ENCODE measurements around the gene LMF1. TPM values are rescaled to one million over a fixed set of nuclear protein-coding genes. Genes with fewer than 3 reads are reported as not detected.

Gene LMF1
- polyA plus RNA-seq, 1 donor (not counting 4 experiments of a cell fraction or from before 2014, with no cell fraction given) = 3.1 TPM

- Histone ChIP-seq H3K9me1 (ENCODE audit: control insufficient read depth, extremely low read depth, insufficient read depth, low read length) (no peaks in the 10 kb centered on the region), H3K27me3 (ENCODE audit: control insufficient read depth, extremely low read depth, insufficient read depth, low read length) (no peaks in the 10 kb centered on the region), H3K36me3 (ENCODE audit: control insufficient read depth in 2 of 2, extremely low read depth in 1 of 2, insufficient read depth in 2 of 2, low read length in 2 of 2) (no peaks in the 10 kb centered on the region), H2AFZ (ENCODE audit: control insufficient read depth, low read length) (no peak overlapping the region), H3K9me3 (ENCODE audit: control insufficient read depth, low read depth, low read length) (no peaks in the 10 kb centered on the region), H3K4me2 (ENCODE audit: control insufficient read depth, extremely low read depth, insufficient read depth, low read depth, low read length) (no peak overlapping the region), H3K27ac (ENCODE audit: control insufficient read depth, insufficient read depth, low read length) (no peak overlapping the region), H3K4me1 (ENCODE audit: control insufficient read depth, extremely low read depth, insufficient read depth, low read length) (no peaks in the 10 kb centered on the region), H3K79me2 (ENCODE audit: control insufficient read depth, insufficient read depth, low read length) (no peaks in the 10 kb centered on the region), H3K4me3 (ENCODE audit: control insufficient read depth in 2 of 3, extremely low read depth in 1 of 3, insufficient read depth in 2 of 3, low read depth in 1 of 3, low read length in 3 of 3) (no peak overlapping the region), H3K9ac (ENCODE audit: control insufficient read depth, extremely low read depth, insufficient read depth, low read length) (no peak overlapping the region), H4K20me1 (ENCODE audit: control insufficient read depth, extremely low read depth, insufficient read depth, low read length) (no peaks in the 10 kb centered on the region)
- no peak for TF ChIP-seq EZH2 (IDR thresholded peaks at IDR 0.05; ENCODE audit: low read length)
- TF ChIP-seq CTCF (optimal IDR thresholded peaks at IDR 0.05 in 1 of 3, IDR thresholded peaks at IDR 0.05 in 1 of 3, conservative IDR thresholded peaks at IDR 0.05 in 1 of 3; ENCODE audit: extremely low read depth in 1 of 3, insufficient read depth in 2 of 3, low read length in 3 of 3) = no peak
- no peak for DNase-seq (ENCODE audit: low read depth, low spot score)
- dilution Hi-C loops (cut with MboI; ENCODE audit: extremely low pct_ligation_motif_present, low sequenced_read_pairs) = no loop called here
- FAIRE-seq = no peak
These were observed 37.2 kb downstream of the LMF1 start for GRCh38 chr16:933581-933980.

DNA sequence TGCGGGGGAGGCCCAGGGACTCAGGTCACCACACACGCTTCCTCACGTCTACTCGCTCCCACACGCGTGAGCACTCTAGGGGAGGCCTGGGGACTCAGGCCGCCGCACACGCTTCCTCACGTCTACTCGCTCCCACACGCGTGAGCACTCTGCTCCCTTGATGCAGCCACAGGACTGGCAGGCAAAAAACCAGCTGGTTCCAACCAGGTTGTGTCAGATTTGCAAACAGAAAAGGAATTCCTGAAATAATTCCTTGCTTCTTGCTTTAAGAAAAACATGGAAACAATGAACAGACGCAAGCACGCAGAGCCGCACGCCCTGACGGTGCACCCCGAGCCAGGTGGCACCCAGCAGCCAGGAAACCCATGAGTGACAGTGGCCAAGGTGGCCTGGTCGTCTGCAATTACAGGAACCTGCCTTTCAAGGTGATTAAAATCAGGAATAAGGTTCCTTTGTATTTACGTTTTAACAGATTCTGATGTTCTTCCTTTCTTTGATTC, 37.9 kb downstream of the LMF1 start:
- Histone ChIP-seq H3K4me2 (ENCODE audit: control insufficient read depth, extremely low read depth, insufficient read depth, low read depth, low read length) (no peak overlapping the region), H3K36me3 (ENCODE audit: control insufficient read depth in 2 of 2, extremely low read depth in 1 of 2, insufficient read depth in 2 of 2, low read length in 2 of 2) (no peaks in the 10 kb centered on the region), H3K9ac (ENCODE audit: control insufficient read depth, extremely low read depth, insufficient read depth, low read length) (no peak overlapping the region), H3K4me1 (ENCODE audit: control insufficient read depth, extremely low read depth, insufficient read depth, low read length) (no peaks in the 10 kb centered on the region), H3K9me3 (ENCODE audit: control insufficient read depth, low read depth, low read length) (peaks cover 1% of the 10 kb centered on the region), H3K79me2 (ENCODE audit: control insufficient read depth, insufficient read depth, low read length) (no peaks in the 10 kb centered on the region), H3K4me3 (ENCODE audit: control insufficient read depth in 2 of 3, extremely low read depth in 1 of 3, insufficient read depth in 2 of 3, low read depth in 1 of 3, low read length in 3 of 3) (no peak overlapping the region), H3K27me3 (ENCODE audit: control insufficient read depth, extremely low read depth, insufficient read depth, low read length) (no peaks in the 10 kb centered on the region), H4K20me1 (ENCODE audit: control insufficient read depth, extremely low read depth, insufficient read depth, low read length) (no peaks in the 10 kb centered on the region), H3K9me1 (ENCODE audit: control insufficient read depth, extremely low read depth, insufficient read depth, low read length) (no peaks in the 10 kb centered on the region), H3K27ac (ENCODE audit: control insufficient read depth, insufficient read depth, low read length) (no peak overlapping the region), H2AFZ (ENCODE audit: control insufficient read depth, low read length) (no peak overlapping the region)
- FAIRE-seq = no peak
- dilution Hi-C loops (cut with MboI; ENCODE audit: extremely low pct_ligation_motif_present, low sequenced_read_pairs) = no loop called here
- DNase-seq (ENCODE audit: low read depth, low spot score) = no peak
- TF ChIP-seq CTCF (optimal IDR thresholded peaks at IDR 0.05 in 1 of 3, IDR thresholded peaks at IDR 0.05 in 1 of 3, conservative IDR thresholded peaks at IDR 0.05 in 1 of 3; ENCODE audit: extremely low read depth in 1 of 3, insufficient read depth in 2 of 3, low read length in 3 of 3) = no peak
- TF ChIP-seq EZH2 (IDR thresholded peaks at IDR 0.05; ENCODE audit: low read length) = no peak

Data from keratinocyte (primary cell).